Suppressor macrophage (primary cell): ENCODE measurements around the gene ASB10.

ENCODE experiments used
- DNase-seq, 4 experiments: peaks; one replicate each; pipeline ENCODE4 v3.0.0-alpha.2; 2020 to 2022
- total RNA-seq, 17 experiments: gene quantifications; one replicate each; lab custom pipeline; 2026; ENCODE audit warnings: mixed read lengths in 6 of 17, inconsistent platforms in 3 of 17; lab: John Stamatoyannopoulos, UW

Gene ASB10, protein sequence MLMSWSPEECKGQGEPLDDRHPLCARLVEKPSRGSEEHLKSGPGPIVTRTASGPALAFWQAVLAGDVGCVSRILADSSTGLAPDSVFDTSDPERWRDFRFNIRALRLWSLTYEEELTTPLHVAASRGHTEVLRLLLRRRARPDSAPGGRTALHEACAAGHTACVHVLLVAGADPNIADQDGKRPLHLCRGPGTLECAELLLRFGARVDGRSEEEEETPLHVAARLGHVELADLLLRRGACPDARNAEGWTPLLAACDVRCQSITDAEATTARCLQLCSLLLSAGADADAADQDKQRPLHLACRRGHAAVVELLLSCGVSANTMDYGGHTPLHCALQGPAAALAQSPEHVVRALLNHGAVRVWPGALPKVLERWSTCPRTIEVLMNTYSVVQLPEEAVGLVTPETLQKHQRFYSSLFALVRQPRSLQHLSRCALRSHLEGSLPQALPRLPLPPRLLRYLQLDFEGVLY
- 0 to 0.99 (median 0) reads per million in 17 experiments for total RNA-seq

DNA sequence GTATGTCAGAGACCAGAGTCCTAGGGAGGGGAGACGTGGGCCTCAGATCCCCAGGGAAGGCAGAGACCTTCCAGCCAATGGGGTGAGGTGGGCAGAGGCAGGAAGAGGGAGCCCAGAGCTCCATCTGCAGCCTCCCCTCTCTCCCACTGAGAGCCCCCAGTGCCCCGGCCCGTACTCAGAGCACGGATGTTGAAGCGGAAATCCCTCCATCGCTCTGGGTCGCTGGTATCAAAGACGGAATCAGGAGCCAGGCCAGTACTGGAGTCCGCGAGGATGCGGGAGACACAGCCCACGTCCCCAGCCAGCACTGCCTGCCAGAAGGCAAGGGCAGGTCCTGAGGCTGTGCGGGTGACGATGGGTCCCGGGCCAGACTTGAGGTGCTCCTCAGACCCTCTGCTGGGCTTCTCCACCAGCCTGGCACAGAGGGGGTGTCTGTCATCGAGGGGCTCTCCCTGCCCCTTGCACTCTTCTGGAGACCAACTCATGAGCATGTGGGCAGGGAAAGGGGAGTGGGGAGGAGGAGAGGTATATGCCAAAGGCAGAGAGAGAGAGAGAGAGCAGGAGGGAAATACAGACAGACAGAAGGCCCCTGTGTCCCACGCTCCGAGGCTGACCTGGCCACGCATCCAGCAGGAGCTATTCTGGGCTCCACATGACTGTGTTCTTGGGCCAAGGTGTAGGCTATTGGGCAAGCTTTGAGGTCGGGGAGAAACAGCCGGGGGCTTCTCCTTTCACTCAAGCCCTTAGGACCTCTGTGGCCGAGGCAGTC is at the start of gene ASB10:
TSS of gene ASB10 (minus strand) at position 611 of the 769 bp plus-strand sequence. CDS start at position 491, 120 bp downstream.
- DNase-seq, result no peak

DNA sequence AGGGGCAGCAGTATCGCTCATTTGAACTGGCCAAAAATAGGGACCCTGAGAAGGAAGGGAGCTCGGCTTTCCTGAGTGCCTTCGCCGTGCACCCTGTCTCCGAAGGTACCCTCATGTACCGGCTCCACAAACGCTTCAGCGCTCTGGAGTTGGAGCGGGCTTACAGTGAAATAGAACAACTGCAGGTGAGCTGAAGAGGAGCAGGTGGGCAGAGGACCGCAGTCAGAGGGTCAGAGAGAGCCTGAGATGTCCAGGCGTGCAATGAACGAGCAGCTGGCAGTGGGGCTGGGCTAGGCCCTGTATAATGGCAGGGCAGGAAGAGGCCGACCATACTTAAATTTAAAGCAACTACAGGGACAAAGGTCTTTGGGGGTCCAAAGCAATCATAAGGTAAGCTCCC is 49.4 kb upstream of the ASB10 start:
- no peak for DNase-seq

DNA sequence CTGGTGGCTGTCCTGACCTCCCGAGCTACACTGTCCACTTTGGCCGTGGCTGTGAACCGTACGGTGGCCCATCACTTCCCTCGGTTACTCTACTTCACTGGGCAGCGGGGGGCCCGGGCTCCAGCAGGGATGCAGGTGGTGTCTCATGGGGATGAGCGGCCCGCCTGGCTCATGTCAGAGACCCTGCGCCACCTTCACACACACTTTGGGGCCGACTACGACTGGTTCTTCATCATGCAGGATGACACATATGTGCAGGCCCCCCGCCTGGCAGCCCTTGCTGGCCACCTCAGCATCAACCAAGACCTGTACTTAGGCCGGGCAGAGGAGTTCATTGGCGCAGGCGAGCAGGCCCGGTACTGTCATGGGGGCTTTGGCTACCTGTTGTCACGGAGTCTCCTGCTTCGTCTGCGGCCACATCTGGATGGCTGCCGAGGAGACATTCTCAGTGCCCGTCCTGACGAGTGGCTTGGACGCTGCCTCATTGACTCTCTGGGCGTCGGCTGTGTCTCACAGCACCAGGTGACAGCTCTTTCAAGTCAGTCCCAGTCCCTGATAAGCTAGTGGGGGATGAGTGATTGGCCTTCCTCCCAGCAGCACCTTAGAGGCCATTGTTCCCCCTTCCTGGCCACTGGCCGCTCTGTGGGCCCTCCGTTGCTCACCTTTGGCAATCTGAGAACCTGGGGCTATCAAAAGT is 48.2 kb upstream of the ASB10 start:
- no peak for DNase-seq

DNA sequence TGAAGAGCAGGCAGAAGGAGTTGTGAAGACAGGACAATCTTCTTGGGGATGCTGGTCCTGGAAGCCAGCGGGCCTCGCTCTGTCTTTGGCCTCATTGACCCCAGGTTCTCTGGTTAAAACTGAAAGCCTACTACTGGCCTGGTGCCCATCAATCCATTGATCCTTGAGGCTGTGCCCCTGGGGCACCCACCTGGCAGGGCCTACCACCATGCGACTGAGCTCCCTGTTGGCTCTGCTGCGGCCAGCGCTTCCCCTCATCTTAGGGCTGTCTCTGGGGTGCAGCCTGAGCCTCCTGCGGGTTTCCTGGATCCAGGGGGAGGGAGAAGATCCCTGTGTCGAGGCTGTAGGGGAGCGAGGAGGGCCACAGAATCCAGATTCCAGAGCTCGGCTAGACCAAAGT is 46.8 kb upstream of the ASB10 start:
- DNase-seq, result no peak

DNA sequence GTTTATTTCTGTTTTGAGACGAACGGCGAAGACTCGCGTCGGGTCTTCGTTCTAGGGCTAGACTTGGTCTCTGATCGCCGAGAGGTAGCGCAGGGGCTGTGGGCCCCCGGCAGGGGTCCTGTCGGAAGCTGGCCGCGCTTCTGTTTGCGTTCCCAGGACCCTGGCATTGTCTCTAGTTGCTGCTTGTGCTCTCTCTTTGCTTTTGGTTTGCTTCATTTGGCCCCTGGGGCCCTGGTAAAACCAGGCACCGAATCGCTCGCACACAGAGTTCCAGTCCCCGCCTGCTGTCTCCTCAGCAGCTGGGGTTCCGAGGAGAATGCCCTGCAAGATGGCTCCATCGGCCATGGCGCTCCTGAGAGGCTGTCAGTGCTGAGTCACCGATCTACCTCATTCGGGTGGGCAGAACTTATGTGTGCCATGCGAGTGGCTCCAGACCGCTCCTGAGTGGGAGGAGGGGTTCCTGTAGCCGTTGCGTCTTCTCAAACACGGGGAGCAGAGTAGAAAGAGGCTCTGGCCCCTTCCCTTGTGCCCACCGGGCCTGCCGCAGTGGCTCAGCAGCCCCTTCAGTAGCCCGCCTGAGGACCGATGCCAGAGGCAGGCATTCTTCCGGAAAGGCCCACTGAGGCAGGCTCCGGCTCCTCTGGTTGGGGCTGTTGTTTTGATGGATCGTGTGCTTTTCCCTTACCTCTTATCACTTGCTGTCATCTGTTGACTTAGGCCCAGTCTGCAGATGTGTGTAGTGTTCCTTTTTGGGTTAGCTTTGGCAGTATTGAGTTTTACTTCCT is 46.1 kb upstream of the ASB10 start:
- peak; percentile 79 to 91 (median 85) for DNase-seq

DNA sequence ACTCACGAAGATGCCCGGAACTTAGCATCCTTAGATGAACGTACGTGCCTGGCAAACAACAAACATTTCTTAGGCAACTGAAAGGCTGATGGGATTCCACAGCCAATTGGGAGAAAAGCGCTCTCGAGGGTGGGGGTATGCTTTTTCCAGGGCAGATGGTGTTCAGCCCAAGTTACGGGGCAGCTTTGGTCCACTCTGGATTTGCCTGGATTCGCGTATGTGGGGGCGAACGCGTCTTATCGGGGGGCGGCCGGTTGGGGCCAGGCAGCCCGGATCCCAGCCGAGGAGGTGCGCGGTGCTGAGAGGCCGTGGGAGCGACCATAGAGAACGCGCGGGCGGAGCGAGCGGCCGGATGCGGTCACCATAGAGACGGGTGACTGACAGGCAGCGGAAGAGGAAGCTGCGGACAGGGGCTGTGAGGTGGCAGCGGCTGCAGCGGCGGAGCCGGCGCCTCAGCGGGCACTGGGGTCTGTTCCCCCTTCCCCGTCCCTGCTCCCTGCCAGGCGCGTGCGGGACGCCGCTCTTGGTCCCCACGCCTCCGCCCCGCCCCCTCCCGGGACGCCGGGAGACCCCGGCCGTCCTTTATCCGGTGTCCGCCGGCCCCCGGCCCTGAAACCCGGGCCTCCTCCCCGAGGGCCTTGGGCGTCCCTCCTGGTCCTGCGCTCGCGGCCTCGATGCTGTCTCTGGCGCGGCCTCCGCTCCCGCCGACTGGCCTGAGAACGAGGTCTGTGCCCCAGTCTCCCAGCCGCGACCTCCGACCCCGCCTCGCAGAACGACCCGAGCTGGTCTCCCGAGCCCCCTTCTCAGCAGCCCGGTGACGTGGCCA is 45.3 kb upstream of the ASB10 start, which contains the start of gene CHPF2:
TSS of gene CHPF2 (plus strand) at position 393 of the 826 bp plus-strand sequence. CDS start 1,529 bp downstream, outside the sequence.
- peak; percentile 92 to 96 (median 95) for DNase-seq

DNA sequence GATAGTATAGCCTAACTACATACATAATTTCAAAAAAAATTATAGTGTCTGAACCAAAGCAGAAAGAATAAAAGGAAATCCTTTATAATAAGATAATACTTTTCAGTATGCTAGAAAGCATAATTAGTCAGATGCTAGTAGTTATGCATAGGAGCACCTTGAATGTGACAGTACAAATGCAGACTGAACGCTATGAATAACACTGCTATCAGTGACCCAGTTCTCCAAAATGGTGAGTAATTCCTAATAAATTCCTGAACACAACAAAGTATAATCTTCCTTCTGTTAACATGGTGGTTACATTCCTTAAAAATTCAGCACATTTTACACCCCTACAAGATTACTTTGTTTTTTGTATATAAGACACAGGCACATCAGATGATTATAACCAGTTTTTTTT is 44.0 kb upstream of the ASB10 start:
- no peak for DNase-seq

DNA sequence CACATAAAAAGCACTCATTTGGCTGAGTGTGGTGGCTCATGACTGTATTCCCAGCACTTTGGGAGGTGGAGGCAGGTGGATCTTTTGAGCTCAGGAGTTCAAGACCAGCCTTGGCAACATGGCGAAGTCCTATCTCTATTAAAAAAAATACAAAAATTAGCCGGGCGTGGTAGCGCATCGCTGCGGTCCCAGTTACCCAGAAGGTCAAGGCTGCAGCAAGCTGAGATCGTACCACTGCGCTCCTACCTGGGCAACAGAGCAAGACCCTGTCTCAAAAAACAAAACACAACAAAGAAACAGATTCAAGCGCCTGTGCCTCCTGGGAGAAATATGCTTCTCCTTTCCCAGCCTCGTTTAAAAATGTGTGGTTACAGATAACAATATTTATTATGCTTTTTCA is 42.2 kb upstream of the ASB10 start:
- DNase-seq, result no peak

DNA sequence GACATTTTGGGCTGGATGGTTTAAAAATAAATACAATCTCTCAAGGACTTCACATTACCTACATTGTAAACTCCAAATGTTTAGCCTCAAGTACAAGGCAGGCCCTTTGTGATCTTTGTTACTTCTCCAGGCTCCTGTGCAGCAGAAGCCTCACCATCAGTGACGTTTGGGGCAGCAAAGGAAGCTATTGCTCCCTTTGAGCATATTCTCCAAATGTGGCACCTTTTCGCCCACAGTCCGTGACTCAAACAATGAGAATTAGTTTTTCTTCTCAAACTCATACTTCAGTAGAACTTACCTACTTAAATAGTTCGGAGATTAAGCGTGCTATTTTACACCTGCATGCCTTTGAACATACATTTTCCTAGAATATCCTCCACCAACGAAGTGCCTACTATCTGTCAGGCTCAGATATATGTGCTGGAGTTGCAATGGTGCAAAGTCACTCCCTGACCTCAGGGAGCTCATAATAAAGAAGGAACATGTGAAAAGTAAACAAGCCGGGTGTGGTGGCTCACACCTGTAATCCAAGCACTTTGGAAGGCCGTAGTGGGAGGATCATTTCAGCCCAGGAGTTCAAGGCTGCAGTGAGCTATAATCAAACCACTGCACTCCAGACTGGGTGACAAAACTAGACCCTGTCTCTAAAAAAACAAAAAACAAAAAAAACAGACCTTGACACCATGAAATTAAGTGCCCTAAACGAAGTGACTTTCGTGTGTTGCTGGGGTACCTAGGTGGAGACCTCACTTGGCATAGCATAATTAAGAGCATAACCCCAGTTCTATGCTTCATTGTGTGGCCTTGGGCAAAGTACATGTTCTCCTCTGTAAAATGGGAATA is 41.2 kb upstream of the ASB10 start:
- no peak for DNase-seq

DNA sequence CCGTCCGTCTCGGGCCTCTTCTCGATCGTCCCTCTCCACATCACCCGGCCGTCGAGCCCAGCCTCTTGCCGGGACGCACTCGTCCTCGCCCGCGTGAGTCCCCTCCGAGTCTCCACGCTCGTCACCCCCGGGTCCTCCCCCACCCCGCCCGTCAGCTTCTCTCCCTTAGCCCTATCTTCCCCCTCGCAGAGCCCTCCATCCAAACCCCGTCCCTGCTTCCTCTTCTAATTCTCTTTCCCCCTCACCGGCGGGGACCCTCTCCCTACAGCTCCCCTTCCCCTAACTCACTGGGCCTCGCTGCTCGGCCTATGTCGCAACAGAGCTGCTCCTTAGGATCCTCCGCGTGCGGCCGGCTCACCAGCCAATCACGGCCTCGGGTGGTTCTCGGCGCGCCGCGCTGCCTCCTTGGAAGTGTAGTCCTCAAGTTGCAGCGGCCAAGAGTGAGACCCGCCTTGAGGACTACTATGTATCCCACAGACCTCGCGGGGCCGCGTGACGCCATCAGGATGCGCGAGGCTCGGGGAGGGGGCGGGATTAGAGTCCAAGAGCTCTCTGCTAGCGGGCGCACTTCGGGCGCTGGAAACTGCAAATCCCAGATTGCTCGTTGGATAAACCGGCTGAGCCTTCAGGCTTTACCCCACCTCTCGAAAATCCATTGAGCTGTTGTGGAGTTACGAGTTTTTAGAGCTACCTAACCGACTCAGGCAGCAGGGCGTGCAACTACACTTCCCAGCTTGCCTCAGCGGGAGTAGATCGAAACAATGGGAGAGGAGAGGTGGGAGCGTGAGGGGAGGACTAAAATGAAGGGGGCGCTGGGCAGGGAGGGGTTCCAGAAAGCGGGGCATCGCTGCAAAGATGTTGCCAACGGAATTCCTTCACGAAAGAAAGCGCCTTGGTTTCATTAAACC is 40.1 kb upstream of the ASB10 start, which contains the start of gene ABCF2:
TSS of gene ABCF2 (minus strand) at position 331 of the 908 bp plus-strand sequence. CDS start 747 bp downstream, outside the sequence.
- DNase-seq, result peak; percentile 99

DNA sequence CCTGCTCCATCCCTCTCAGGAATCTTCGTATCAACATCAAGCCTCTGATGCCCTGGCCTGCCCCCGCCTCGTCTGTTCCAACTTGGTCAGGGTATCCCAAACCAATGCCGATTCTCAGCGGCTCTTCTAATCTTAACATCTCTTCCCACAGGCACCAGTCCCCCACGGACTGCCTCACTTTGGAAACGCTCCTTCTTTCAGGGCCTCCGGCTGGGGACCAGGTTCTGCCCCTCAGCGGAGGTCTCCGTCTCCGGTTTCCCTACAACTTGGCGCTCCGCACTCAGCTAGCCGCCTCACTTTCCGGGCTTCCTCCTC is 39.5 kb upstream of the ASB10 start:
- DNase-seq, result no peak

DNA sequence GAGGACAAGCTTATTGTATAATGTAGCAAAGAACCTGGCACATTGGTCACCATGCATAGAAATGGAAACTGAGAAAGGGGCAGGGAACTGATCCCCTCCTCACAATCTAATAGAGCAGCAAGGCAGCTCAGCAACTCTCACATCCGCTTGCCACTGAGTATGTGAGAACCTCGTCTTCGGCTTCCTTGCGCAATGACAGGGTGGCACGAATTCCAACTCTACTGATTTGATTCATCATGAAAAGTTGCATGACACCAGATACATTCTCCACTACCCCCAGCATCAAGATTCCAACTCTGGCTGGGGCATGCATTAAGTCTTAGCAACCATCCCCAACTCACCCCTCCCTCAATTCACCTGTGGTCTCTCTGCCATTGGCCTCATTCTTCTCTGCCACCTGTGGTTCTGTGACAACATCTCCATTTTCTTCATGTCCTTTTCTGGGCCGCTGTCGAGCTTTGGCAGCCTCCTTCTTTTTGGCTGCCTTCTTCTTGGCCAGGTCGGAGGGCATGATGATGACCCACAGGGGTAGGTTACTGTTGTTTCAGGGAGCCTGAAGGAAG is 39.0 kb upstream of the ASB10 start:
- peak; percentile 30 to 66 (median 56) for DNase-seq

DNA sequence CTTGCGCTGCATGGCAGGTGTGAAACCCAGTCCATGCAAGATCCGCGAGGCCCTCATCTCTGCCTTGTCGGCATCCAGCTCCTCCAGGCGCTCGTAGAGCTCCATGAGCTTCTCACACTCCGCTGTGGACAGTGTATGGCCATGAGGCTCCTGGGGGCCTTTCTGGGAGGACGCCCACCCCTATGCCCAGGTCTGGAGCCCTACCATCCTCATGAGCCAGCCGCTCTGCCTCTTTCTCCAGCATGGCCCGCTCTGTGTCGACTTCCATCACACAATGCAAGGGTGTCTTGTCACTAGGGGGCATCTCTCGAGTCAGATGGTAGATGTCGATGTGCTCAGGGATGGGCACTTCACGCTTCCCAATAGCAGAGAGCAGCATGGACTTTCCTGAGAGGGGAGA is 36.7 kb upstream of the ASB10 start:
- no peak for DNase-seq

DNA sequence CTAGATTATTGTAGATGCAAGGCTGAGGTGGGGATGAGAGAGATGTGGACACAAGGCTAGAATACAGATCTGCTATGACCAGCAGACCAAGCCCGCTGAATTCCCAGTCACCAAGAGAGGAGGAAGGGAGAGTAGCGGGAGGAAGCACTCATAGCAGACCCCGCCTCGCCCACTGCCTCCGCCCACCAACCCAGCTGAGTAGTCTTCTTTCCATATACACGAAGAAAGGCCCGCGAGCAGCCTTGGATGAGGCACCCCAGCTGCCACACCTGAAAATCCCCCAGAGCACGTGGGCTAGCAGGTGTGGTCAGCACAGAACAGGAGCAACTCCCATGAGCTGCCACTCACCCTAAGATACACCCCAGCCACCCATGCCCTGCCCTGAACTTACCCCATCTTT is 31.1 kb upstream of the ASB10 start:
- DNase-seq, result no peak

DNA sequence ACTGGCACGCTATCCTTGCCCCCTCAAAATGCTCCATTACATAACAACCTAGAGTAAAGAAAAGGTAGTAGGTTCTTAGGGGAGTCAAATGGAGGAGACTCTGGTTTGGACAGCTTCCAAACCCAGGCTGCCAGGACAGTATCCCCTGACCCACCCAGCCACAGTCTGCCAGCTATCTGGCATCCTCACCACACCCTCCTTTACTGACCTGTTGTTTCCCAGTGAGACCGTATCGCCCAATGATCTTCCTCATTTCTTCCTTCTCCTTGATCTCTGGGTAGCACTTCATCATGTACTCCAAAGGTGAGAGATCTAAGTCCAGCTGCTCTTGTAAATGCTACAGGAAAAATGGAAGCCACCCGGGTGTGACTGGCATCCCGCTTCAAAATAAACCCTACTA is 28.3 kb upstream of the ASB10 start:
- no peak for DNase-seq

DNA sequence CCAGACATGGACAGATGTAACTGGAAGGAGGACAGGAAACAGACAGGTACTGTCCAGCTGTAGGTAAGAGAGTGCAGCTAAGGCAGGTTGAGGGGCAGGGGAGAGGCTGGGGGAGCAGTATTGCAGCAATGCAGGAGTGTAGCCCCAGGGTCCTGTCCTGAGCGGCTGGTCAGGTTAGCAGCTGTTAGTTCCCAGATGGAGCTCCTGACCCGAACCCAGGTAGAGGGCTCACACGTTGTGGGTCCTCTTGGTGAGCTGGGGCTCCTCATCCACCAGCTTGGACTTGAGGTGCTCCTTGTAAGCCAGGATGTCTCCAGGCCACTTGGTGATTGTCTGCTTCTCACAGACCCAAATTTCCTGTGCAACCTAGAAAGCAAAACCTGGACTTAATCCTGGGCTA is 26.8 kb upstream of the ASB10 start:
- no peak for DNase-seq

DNA sequence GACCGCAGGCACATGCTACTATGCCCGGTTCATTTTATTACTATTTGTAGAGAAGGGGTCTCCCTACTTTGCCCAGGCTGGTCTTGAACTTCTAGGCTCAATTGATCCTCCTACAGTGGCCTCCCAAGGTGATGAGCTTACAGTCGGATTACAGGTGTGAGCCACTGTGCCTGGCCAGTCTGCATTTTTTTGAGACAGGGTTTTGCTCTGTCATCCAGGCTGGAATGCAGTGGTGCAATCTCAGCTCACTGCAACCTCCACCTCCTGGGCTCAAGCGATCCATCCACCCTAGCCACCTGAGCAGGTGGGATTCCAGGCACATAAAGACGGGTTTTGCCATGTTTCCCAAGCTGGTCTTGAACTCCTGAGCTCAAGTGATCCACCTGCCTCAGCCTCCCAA is 25.6 kb upstream of the ASB10 start:
- no peak for DNase-seq

DNA sequence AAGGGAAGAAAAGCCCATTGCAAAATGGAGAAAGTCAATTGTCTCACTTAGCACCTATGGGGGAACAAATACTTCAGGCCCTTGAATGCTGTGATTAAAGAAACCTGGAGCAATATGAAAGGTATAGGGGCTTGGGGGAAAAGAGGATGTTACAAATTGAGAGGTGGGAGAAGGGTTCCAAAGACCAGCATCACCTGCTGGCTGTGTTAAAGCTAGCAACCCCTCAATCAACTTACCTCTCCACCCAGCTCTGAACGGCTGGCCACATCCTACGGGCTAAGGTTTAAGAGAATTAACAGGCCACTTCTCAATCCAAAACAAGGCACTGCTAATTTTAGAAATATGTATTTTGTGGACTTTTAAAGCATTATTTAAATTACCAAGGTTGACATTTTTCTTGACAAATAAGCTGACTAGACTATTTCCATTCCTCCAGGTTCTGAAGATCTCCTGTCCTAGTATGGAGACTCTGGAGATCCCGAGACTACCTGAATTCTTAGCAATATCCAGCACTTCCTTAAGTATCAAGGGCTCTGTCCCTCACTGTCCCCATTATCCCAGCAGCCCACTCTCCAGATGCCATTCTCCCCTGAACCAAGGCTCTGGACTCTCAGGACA is 24.2 kb upstream of the ASB10 start:
- DNase-seq, result no peak
